OCI-LY7 (cell line): Measurements from ENCODE around the gene BTBD9. TPM values are rescaled to one million over a fixed set of nuclear protein-coding genes. Genes with fewer than 3 reads are reported as not detected.

Source experiments
- BruUV-seq: library from RNA; stranded (reverse); fragments of 400-500 nt; replicated peaks from 2 replicates; lab custom pipeline; 2021; lab: Mats Ljungman, UMichigan
- CTCF ChIA-PET: fragments of 300-600 bp; sonication (Branson Sonifier 250); formaldehyde crosslinking; loops from one replicate; lab custom pipeline; 2022; ENCODE audit warnings: antibody characterized with exemption; ENCODE audit not compliant: unreplicated experiment; lab: Charles Lee
- POLR2A ChIA-PET: fragments of 300-600 bp; sonication (Branson Sonifier 250); formaldehyde crosslinking; loops from one replicate; lab custom pipeline; 2022; ENCODE audit warnings: antibody characterized with exemption; lab: Charles Lee
- DNase-seq: peaks from one replicate; pipeline ENCODE4 v3.0.0-alpha.2; 2015; ENCODE audit warnings: low spot score
- H2AFZ ChIP-seq: fragments of 200-600 bp; sonication (generic), shearing (Covaris generic); 2 replicates; pipeline ENCODE4 v1.6.1; 2014; ENCODE audit warnings: mild to moderate bottlenecking, antibody characterized with exemption, low read length, moderate library complexity
- H3K27ac ChIP-seq: fragments of 200-600 bp; sonication (generic); 2 replicates; pipeline ENCODE4 v1.5.1; 2014; ENCODE audit warnings: mixed run types, low read depth, mild to moderate bottlenecking, moderate library complexity, low read length, inconsistent platforms; ENCODE audit not compliant: poor library complexity, severe bottlenecking
- H3K36me3 ChIP-seq: fragments of 200-600 bp; sonication (generic); 2 replicates; pipeline ENCODE4 v1.6.1; 2014; ENCODE audit warnings: mild to moderate bottlenecking, antibody characterized with exemption, low read length, moderate library complexity, mixed read lengths; ENCODE audit not compliant: insufficient read depth
- H3K4me1 ChIP-seq: fragments of 200-600 bp; sonication (generic); 2 replicates; pipeline ENCODE4 v1.5.1; 2014; ENCODE audit warnings: mild to moderate bottlenecking, low read length; ENCODE audit not compliant: insufficient read depth, poor library complexity, severe bottlenecking
- H3K4me2 ChIP-seq: fragments of 200-600 bp; sonication (generic); 2 replicates; pipeline ENCODE4 v1.6.1; 2014; ENCODE audit warnings: mild to moderate bottlenecking, low read length
- H3K4me3 ChIP-seq: fragments of 200-600 bp; sonication (generic); 2 replicates; pipeline ENCODE4 v1.5.1; 2014; ENCODE audit warnings: mild to moderate bottlenecking, low read depth, low read length; ENCODE audit not compliant: poor library complexity, severe bottlenecking
- H3K79me2 ChIP-seq: fragments of 200-600 bp; sonication (generic); 2 replicates; pipeline ENCODE4 v1.6.1; 2016; ENCODE audit warnings: low read depth, mild to moderate bottlenecking, low read length, moderate library complexity, mixed read lengths; ENCODE audit not compliant: insufficient read depth
- H3K9me2 ChIP-seq: fragments of 200-600 bp; sonication (generic); 2 replicates; pipeline ENCODE4 v1.6.1; 2016; ENCODE audit warnings: mild to moderate bottlenecking, low read length, mixed read lengths; ENCODE audit not compliant: insufficient read depth
- H3K9me3 ChIP-seq: fragments of 200-600 bp; sonication (generic); 2 replicates; pipeline ENCODE4 v1.6.1; 2014; ENCODE audit warnings: mild to moderate bottlenecking, mixed run types, low read length, mixed read lengths
- H4K20me1 ChIP-seq: fragments of 200-600 bp; sonication (generic); 2 replicates; pipeline ENCODE4 v1.6.1; 2014; ENCODE audit warnings: mild to moderate bottlenecking, antibody characterized with exemption, low read length, moderate library complexity, mixed read lengths; ENCODE audit not compliant: insufficient read depth
- EZH2phosphoT487 ChIP-seq: fragments of 200-600 bp; sonication (generic); IDR thresholded peaks from 2 replicates; pipeline ENCODE4 v1.6.1; 2018; ENCODE audit warnings: low read depth, borderline replicate concordance, mild to moderate bottlenecking, mixed run types, antibody characterized with exemption, low read length, moderate library complexity, mixed read lengths
- intact Hi-C: fragments of 100-400 bp; cut with micrococcal nuclease; formaldehyde crosslinking; loops from one replicate; pipeline ENCODE4 v1.10.0; 2022; ENCODE audit not compliant: unreplicated experiment
- total RNA-seq, 2 experiments: library from RNA; depleted of rRNA in 1 of 2; stranded (reverse); fragments of >200 nt in 1 of 2; shearing (Covaris generic) in 1 of 2; gene quantifications; 2 replicates each; pipeline ENCODE4 v1.2.3, GENCODE V29; 2014 to 2022
- TF ChIP-seq, protein P1 (sequence below): fragments of 200-600 bp; sonication (generic); conservative IDR thresholded peaks from 2 replicates; pipeline ENCODE4 v1.5.1; 2014; ENCODE audit warnings: mild to moderate bottlenecking, antibody characterized with exemption, low read length, moderate library complexity, mixed read lengths

Gene BTBD9
- total RNA-seq, 2 experiments from 2014 or later, result 5.9 to 7.3 TPM

GRCh38 chr6:38183856-38184584 is 455.7 kb downstream of the BTBD9 start:
- intact Hi-C loops, result no loop called here
- TF ChIP-seq, protein P1, sequence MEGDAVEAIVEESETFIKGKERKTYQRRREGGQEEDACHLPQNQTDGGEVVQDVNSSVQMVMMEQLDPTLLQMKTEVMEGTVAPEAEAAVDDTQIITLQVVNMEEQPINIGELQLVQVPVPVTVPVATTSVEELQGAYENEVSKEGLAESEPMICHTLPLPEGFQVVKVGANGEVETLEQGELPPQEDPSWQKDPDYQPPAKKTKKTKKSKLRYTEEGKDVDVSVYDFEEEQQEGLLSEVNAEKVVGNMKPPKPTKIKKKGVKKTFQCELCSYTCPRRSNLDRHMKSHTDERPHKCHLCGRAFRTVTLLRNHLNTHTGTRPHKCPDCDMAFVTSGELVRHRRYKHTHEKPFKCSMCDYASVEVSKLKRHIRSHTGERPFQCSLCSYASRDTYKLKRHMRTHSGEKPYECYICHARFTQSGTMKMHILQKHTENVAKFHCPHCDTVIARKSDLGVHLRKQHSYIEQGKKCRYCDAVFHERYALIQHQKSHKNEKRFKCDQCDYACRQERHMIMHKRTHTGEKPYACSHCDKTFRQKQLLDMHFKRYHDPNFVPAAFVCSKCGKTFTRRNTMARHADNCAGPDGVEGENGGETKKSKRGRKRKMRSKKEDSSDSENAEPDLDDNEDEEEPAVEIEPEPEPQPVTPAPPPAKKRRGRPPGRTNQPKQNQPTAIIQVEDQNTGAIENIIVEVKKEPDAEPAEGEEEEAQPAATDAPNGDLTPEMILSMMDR, result no peak
- no peak for TF ChIP-seq EZH2phosphoT487
- no peak overlapping the region for H3K27ac ChIP-seq
- no peak overlapping the region for H3K4me2 ChIP-seq
- no peak overlapping the region for H3K4me3 ChIP-seq
- ChIA-PET CTCF (no interaction called here), POLR2A (no interaction called here)
- no peaks in the 10 kb centered on the region for H3K9me2 ChIP-seq
- no peaks in the 10 kb centered on the region for H3K9me3 ChIP-seq
- no peak for DNase-seq
- H3K79me2 ChIP-seq, result no peaks in the 10 kb centered on the region
- BruUV-seq, result no TSS peak
- no peaks in the 10 kb centered on the region for H4K20me1 ChIP-seq
- no peak overlapping the region for H2AFZ ChIP-seq
- no peaks in the 10 kb centered on the region for H3K36me3 ChIP-seq
- H3K4me1 ChIP-seq, result no peaks in the 10 kb centered on the region

GRCh38 chr6:38182426-38182825 is 457.3 kb downstream of the BTBD9 start:
- H3K9me2 ChIP-seq, result no peaks in the 10 kb centered on the region
- H3K36me3 ChIP-seq, result no peaks in the 10 kb centered on the region
- H2AFZ ChIP-seq, result no peak overlapping the region
- ChIA-PET POLR2A (no interaction called here), CTCF (no interaction called here)
- no peaks in the 10 kb centered on the region for H4K20me1 ChIP-seq
- TF ChIP-seq EZH2phosphoT487, result no peak
- TF ChIP-seq, protein P1, result no peak
- intact Hi-C loops, result no loop called here
- no peaks in the 10 kb centered on the region for H3K9me3 ChIP-seq
- no peak overlapping the region for H3K4me3 ChIP-seq
- no peaks in the 10 kb centered on the region for H3K79me2 ChIP-seq
- no peak for DNase-seq
- H3K4me1 ChIP-seq, result no peaks in the 10 kb centered on the region
- BruUV-seq, result no TSS peak
- no peak overlapping the region for H3K4me2 ChIP-seq
- H3K27ac ChIP-seq, result no peak overlapping the region

DNA sequence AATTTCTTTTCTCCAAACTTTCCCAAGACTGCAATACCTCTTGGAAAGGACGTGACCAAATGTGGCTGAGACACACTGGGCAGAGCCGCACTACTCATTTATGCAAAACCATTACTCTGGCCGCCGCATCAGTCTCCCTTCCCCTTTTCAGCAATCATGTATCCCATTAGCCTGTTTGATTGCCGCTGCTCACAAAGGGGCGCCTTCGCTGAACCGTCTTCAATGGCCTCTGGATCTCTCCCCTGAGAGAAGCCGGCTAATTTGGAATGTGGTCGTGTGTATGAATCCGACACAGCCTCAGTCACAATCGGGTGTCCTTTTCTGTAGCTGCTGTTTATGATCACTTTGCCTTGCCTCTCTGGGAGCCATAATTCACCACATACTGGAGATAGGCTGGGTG is 459.1 kb downstream of the BTBD9 start:
- no TSS peak for BruUV-seq
- H3K79me2 ChIP-seq, result no peaks in the 10 kb centered on the region
- intact Hi-C loops, result no loop called here
- H3K9me2 ChIP-seq, result no peaks in the 10 kb centered on the region
- ChIA-PET CTCF (no interaction called here), POLR2A (no interaction called here)
- no peak for TF ChIP-seq EZH2phosphoT487
- TF ChIP-seq, protein P1, result no peak
- H3K9me3 ChIP-seq, result no peaks in the 10 kb centered on the region
- no peaks in the 10 kb centered on the region for H4K20me1 ChIP-seq
- H3K4me2 ChIP-seq, result no peak overlapping the region
- DNase-seq, result no peak
- no peak overlapping the region for H2AFZ ChIP-seq
- no peak overlapping the region for H3K27ac ChIP-seq
- no peaks in the 10 kb centered on the region for H3K4me1 ChIP-seq
- no peak overlapping the region for H3K4me3 ChIP-seq
- no peaks in the 10 kb centered on the region for H3K36me3 ChIP-seq
